Right lobe of liver (tissue), 4 donors: ENCODE data around the gene RABGAP1.

Experiments
- CTCF ChIP-seq, 4 donors: fragments of 200-600 bp in 3 of 4; fragments of 450-650 bp in 1 of 4; IDR thresholded peaks; one replicate each; pipeline versions ENCODE4 v1.5.1 to v1.8.0; 2016 to 2022; ENCODE audit warnings: antibody characterized with exemption in 4 of 4, mild to moderate bottlenecking in 2 of 4
- POLR2A ChIP-seq: fragments of 450-650 bp; IDR thresholded peaks from one replicate; pipeline ENCODE4 v1.6.1; 2017; ENCODE audit warnings: antibody characterized with exemption, mild to moderate bottlenecking
- donor health status: DM: no; HTN: no; CAD: no.
- donor health status: DM: no; HTN: no; CAD: no.
- donor health status: DM: no; HTN: yes; CAD: no.

GRCh38 chr9:122975196-122975595 is 34.4 kb downstream of the RABGAP1 start:
- TF ChIP-seq CTCF (IDR thresholded peaks at IDR 0.05) (no peak), POLR2A (no peak)
